Prostate gland (tissue), 2 donors: ENCODE measurements around the gene NDP.

Experiments
- CTCF ChIP-seq, 4 experiments: fragments of 200-600 bp in 2 of 4; fragments of 450-650 bp in 2 of 4; sonication (generic) in 2 of 4; IDR thresholded peaks; 1 replicate in 3 of 4; 2 replicates in 1 of 4; pipeline ENCODE4 v1.5.1; 2016 to 2019; ENCODE audit warnings: antibody characterized with exemption in 4 of 4, mild to moderate bottlenecking in 2 of 4, moderate library complexity in 2 of 4
- POLR2A ChIP-seq: fragments of 450-650 bp; IDR thresholded peaks from one replicate; pipeline ENCODE4 v1.6.1; 2016; ENCODE audit warnings: antibody characterized with exemption, mild to moderate bottlenecking

- TF ChIP-seq POLR2A, result no peak
- no peak for TF ChIP-seq CTCF (IDR thresholded peaks at IDR 0.05)
These were observed 64.0 kb downstream of the NDP start for GRCh38 chrX:43909141-43909540.
